HepG2 (cell line): ENCODE data around the gene CNTF. TPM values are rescaled to one million over a fixed set of nuclear protein-coding genes. Genes with fewer than 3 reads are reported as not detected.

Source experiments
- HMG20A ChIP-seq: IDR thresholded peaks from 2 replicates; pipeline ENCODE4 v1.6.1; 2016; ENCODE audit warnings: borderline replicate concordance
- HMGXB3 ChIP-seq: sonication (generic); formaldehyde crosslinking; IDR thresholded peaks from 2 replicates; pipeline ENCODE4 v1.4.0; 2020; ENCODE audit warnings: missing genetic modification reagents, borderline replicate concordance
- HNRNPUL1 ChIP-seq: fragments of 200-400 bp; formaldehyde crosslinking; IDR thresholded peaks from 2 replicates; pipeline ENCODE4 v1.6.1; 2017; ENCODE audit warnings: low read depth, mild to moderate bottlenecking, low read length, moderate library complexity
- IRF2 ChIP-seq: IDR thresholded peaks from 2 replicates; pipeline ENCODE4 v1.6.1; 2018; ENCODE audit warnings: missing genetic modification reagents, missing compliant biosample characterization
- MAFF ChIP-seq: IDR thresholded peaks from 2 replicates; pipeline ENCODE4 v1.6.1; 2011; ENCODE audit warnings: low read depth, low read length, improper control_type of control experiment
- MLX ChIP-seq: IDR thresholded peaks from 2 replicates; pipeline ENCODE4 v1.6.1; 2016
- NFE2 ChIP-seq: sonication (generic); formaldehyde crosslinking; IDR thresholded peaks from 2 replicates; pipeline ENCODE4 v1.4.0; 2020; ENCODE audit warnings: missing genetic modification reagents
- PHF5A ChIP-seq: IDR thresholded peaks from one replicate; pipeline ENCODE4 v1.6.1; 2018; ENCODE audit warnings: low read depth, missing genetic modification reagents; ENCODE audit not compliant: unreplicated experiment
- POGZ ChIP-seq: sonication (generic); formaldehyde crosslinking; IDR thresholded peaks from 2 replicates; pipeline ENCODE4 v1.4.0; 2020; ENCODE audit warnings: mild to moderate bottlenecking, missing genetic modification reagents
- PPARG ChIP-seq: conservative IDR thresholded peaks from 2 replicates; pipeline ENCODE4 v1.6.1; 2016; ENCODE audit warnings: missing biosample characterization, missing genetic modification reagents
- SMARCE1 ChIP-seq: fragments of 450-650 bp; IDR thresholded peaks from 2 replicates; pipeline ENCODE4 v1.6.1; 2017; ENCODE audit warnings: borderline replicate concordance
- TOPORS ChIP-seq: sonication (generic); formaldehyde crosslinking; IDR thresholded peaks from 2 replicates; pipeline ENCODE4 v1.8.0; 2023; ENCODE audit warnings: mild to moderate bottlenecking, missing genetic modification reagents
- TRIM24 ChIP-seq: sonication (generic); formaldehyde crosslinking; IDR thresholded peaks from 2 replicates; pipeline ENCODE4 v1.8.0; 2022; ENCODE audit warnings: mild to moderate bottlenecking, missing genetic modification reagents
- ZBTB34 ChIP-seq: sonication (generic); formaldehyde crosslinking; IDR thresholded peaks from 2 replicates; pipeline ENCODE4 v1.8.0; 2022; ENCODE audit warnings: mild to moderate bottlenecking, missing genetic modification reagents
- ZC3H13 ChIP-seq: sonication (generic); formaldehyde crosslinking; IDR thresholded peaks from 2 replicates; pipeline ENCODE4 v1.8.1; 2023; ENCODE audit warnings: mild to moderate bottlenecking, missing genetic modification reagents, moderate library complexity
- ZNF18 ChIP-seq: sonication (generic); formaldehyde crosslinking; IDR thresholded peaks from 2 replicates; pipeline ENCODE4 v1.8.0; 2022; ENCODE audit warnings: mild to moderate bottlenecking, missing genetic modification reagents; ENCODE audit not compliant: insufficient replicate concordance
- ZNF180 ChIP-seq: sonication (generic); formaldehyde crosslinking; IDR thresholded peaks from 2 replicates; pipeline ENCODE4 v1.4.0; 2020; ENCODE audit warnings: low read depth, missing genetic modification reagents, borderline replicate concordance
- ZNF329 ChIP-seq: sonication (generic); formaldehyde crosslinking; IDR thresholded peaks from 2 replicates; pipeline ENCODE4 v1.9.0; 2021; ENCODE audit warnings: low read depth, mild to moderate bottlenecking, missing genetic modification reagents
- ZNF503 ChIP-seq: sonication (generic); formaldehyde crosslinking; IDR thresholded peaks from 2 replicates; pipeline ENCODE4 v1.4.0; 2020; ENCODE audit warnings: missing genetic modification reagents
- ZNF556 ChIP-seq: sonication (generic); formaldehyde crosslinking; IDR thresholded peaks from 2 replicates; pipeline ENCODE4 v1.4.0; 2020; ENCODE audit warnings: mild to moderate bottlenecking, missing genetic modification reagents, borderline replicate concordance
- ZNF580 ChIP-seq: IDR thresholded peaks from 2 replicates; pipeline ENCODE4 v1.6.1; 2016; ENCODE audit warnings: low read depth, borderline replicate concordance
- polyA plus RNA-seq, 8 experiments: library from polyadenylated mRNA; depleted of rRNA in 3 of 8; stranded (reverse) in 7 of 8; unstranded in 1 of 8; fragments of >200 nt; fragmentation: Illumina TruSeq in 4 of 8; extraction: Trizol in 4 of 8; gene quantifications; 2 replicates each; pipeline versions ENCODE4 v1.2.1 to v1.2.3, GENCODE V29; 2011 to 2016; ENCODE audit warnings: low read depth in 4 of 8, missing spikeins in 1 of 8, mixed read lengths in 1 of 8; ENCODE audit not compliant: insufficient read depth in 1 of 8
- total RNA-seq, 5 experiments: library from RNA; depleted of rRNA; stranded (reverse); fragments of >200 nt; fragmentation: Illumina TruSeq; extraction: Trizol; gene quantifications; 2 replicates each; pipeline ENCODE4 v1.2.3, GENCODE V29; 2016; ENCODE audit warnings: low read depth in 1 of 5

CNTF gene
- total and polyA plus RNA-seq, 2 of the 13 experiments (the other 11 are each of a cell fraction or from before 2014, with no cell fraction given) = 0.51 to 2.3 TPM

- TF ChIP-seq ZNF18 (peak; percentile 14), IRF2 (CRISPR knock-in tag) (peak; percentile 78), TRIM24 (CRISPR knock-in tag) (no peak), PHF5A (CRISPR knock-in tag) (no peak), HMGXB3 (CRISPR knock-in tag) (no peak), MAFF (no peak), ZNF556 (CRISPR knock-in tag) (no peak), NFE2 (CRISPR knock-in tag) (no peak), ZNF503 (CRISPR knock-in tag) (peak; percentile 42; the same call in 1 of the 2 replicates), ZNF329 (CRISPR knock-in tag) (no peak), SMARCE1 (no peak), HMG20A (CRISPR knock-in tag) (no peak), ZBTB34 (CRISPR knock-in tag) (no peak), HNRNPUL1 (no peak), ZNF180 (CRISPR knock-in tag) (no peak), POGZ (CRISPR knock-in tag) (no peak), PPARG (CRISPR knock-in tag) (no peak), ZC3H13 (CRISPR knock-in tag) (no peak), MLX (CRISPR knock-in tag) (no peak), TOPORS (CRISPR knock-in tag) (no peak), ZNF580 (CRISPR knock-in tag) (no peak)
Observed at GRCh38 chr11:58578136-58578634, 44.3 kb upstream of the CNTF start (continued).
